Activated naive CD4-positive, alpha-beta T cell treated with anti-CD3 and anti-CD28 coated beads for 36 hours (primary cell): ENCODE data around the gene COL23A1. TPM values are rescaled to one million over a fixed set of nuclear protein-coding genes. Genes with fewer than 3 reads are reported as not detected.

Source experiments
- CTCF ChIA-PET: fragments of 350-600 bp; sonication (Branson Sonifier 250); formaldehyde crosslinking; loops from one replicate; lab custom pipeline; 2021; ENCODE audit warnings: antibody characterized with exemption; lab: Charles Lee
- DNase-seq: peaks from one replicate; pipeline ENCODE4 v3.0.0-alpha.2; 2020
- H3K27ac Mint-ChIP-seq: one replicate; pipeline ENCODE4 v1.8.0; 2021; ENCODE audit warnings: mild to moderate bottlenecking, mixed read lengths
- H3K27me3 Mint-ChIP-seq: one replicate; pipeline ENCODE4 v1.8.0; 2021; ENCODE audit warnings: low read depth, mixed read lengths
- H3K36me3 Mint-ChIP-seq: one replicate; pipeline ENCODE4 v1.8.0; 2021; ENCODE audit warnings: low read depth, mixed read lengths
- H3K4me1 Mint-ChIP-seq: one replicate; pipeline ENCODE4 v1.8.0; 2021; ENCODE audit warnings: low read depth, mixed read lengths
- H3K4me3 Mint-ChIP-seq: one replicate; pipeline ENCODE4 v1.8.0; 2021; ENCODE audit warnings: mild to moderate bottlenecking, moderate library complexity, mixed read lengths
- H3K9me3 Mint-ChIP-seq: one replicate; pipeline ENCODE4 v1.8.0; 2021; ENCODE audit warnings: mixed read lengths
- intact Hi-C: fragments of 100-400 bp; cut with micrococcal nuclease; formaldehyde crosslinking; loops from one replicate; pipeline ENCODE4 v1.15.1; 2023
- total RNA-seq, 2 experiments: library from RNA; stranded (reverse); gene quantifications; one replicate each; pipeline ENCODE4 v1.2.3, GENCODE V29; 2021

COL23A1 gene
- total RNA-seq, 2 experiments from 2014 or later = 0.07 TPM; not detected in 1

GRCh38 chr5:178535299-178536175, 54.7 kb downstream of the COL23A1 start:
- no peaks in the 10 kb centered on the region for H3K27me3 Mint-ChIP-seq
- H3K36me3 Mint-ChIP-seq = no peaks in the 10 kb centered on the region
- DNase-seq = no peak
- H3K27ac Mint-ChIP-seq = no peak overlapping the region
- H3K4me1 Mint-ChIP-seq = no peaks in the 10 kb centered on the region
- intact Hi-C loops = no loop called here
- H3K4me3 Mint-ChIP-seq = no peak overlapping the region
- CTCF ChIA-PET = no interaction called here
- H3K9me3 Mint-ChIP-seq = no peaks in the 10 kb centered on the region

- H3K36me3 Mint-ChIP-seq = no peaks in the 10 kb centered on the region
- CTCF ChIA-PET = interaction anchor here (0.6 to 1.0 kb wide), 2 partner anchors 72 to 372 kb away, joined by 3 to 4 read pairs; no protein-coding TSS in a partner anchor
- H3K27me3 Mint-ChIP-seq = no peaks in the 10 kb centered on the region
- no peak for DNase-seq
- no peak overlapping the region for H3K4me3 Mint-ChIP-seq
- H3K4me1 Mint-ChIP-seq = no peaks in the 10 kb centered on the region
- H3K9me3 Mint-ChIP-seq = no peaks in the 10 kb centered on the region
- no peak overlapping the region for H3K27ac Mint-ChIP-seq
- intact Hi-C loops = no loop called here
Measured at GRCh38 chr5:178533136-178533535, 57.1 kb downstream of the COL23A1 start.

GRCh38 chr5:178532666-178533065, 57.5 kb downstream of the COL23A1 start:
- no peaks in the 10 kb centered on the region for H3K27me3 Mint-ChIP-seq
- intact Hi-C loops = no loop called here
- H3K4me1 Mint-ChIP-seq = no peaks in the 10 kb centered on the region
- no peaks in the 10 kb centered on the region for H3K9me3 Mint-ChIP-seq
- CTCF ChIA-PET = interaction anchor here (1.0 kb wide), 1 partner anchor 71 kb away, joined by 4 read pairs; no protein-coding TSS in a partner anchor
- no peak overlapping the region for H3K4me3 Mint-ChIP-seq
- DNase-seq = no peak
- H3K27ac Mint-ChIP-seq = no peak overlapping the region
- no peaks in the 10 kb centered on the region for H3K36me3 Mint-ChIP-seq

GRCh38 chr5:178532236-178532635, 58.0 kb downstream of the COL23A1 start:
- no peaks in the 10 kb centered on the region for H3K27me3 Mint-ChIP-seq
- H3K9me3 Mint-ChIP-seq = no peaks in the 10 kb centered on the region
- no peaks in the 10 kb centered on the region for H3K36me3 Mint-ChIP-seq
- no peak overlapping the region for H3K4me3 Mint-ChIP-seq
- no peaks in the 10 kb centered on the region for H3K4me1 Mint-ChIP-seq
- intact Hi-C loops = no loop called here
- CTCF ChIA-PET = no interaction called here
- H3K27ac Mint-ChIP-seq = no peak overlapping the region
- no peak for DNase-seq

GRCh38 chr5:178531786-178532185, 58.4 kb downstream of the COL23A1 start:
- H3K9me3 Mint-ChIP-seq = no peaks in the 10 kb centered on the region
- H3K27me3 Mint-ChIP-seq = no peaks in the 10 kb centered on the region
- H3K4me3 Mint-ChIP-seq = no peak overlapping the region
- no peaks in the 10 kb centered on the region for H3K36me3 Mint-ChIP-seq
- H3K27ac Mint-ChIP-seq = no peak overlapping the region
- intact Hi-C loops = no loop called here
- CTCF ChIA-PET = no interaction called here
- no peaks in the 10 kb centered on the region for H3K4me1 Mint-ChIP-seq
- DNase-seq = no peak

- H3K27me3 Mint-ChIP-seq = no peaks in the 10 kb centered on the region
- no peaks in the 10 kb centered on the region for H3K9me3 Mint-ChIP-seq
- no peaks in the 10 kb centered on the region for H3K36me3 Mint-ChIP-seq
- no peak for DNase-seq
- CTCF ChIA-PET = no interaction called here
- no peak overlapping the region for H3K27ac Mint-ChIP-seq
- intact Hi-C loops = no loop called here
- H3K4me1 Mint-ChIP-seq = no peaks in the 10 kb centered on the region
- no peak overlapping the region for H3K4me3 Mint-ChIP-seq
Measured at GRCh38 chr5:178530526-178530925, 59.7 kb downstream of the COL23A1 start.

GRCh38 chr5:178529080-178529479, 61.1 kb downstream of the COL23A1 start:
- H3K27ac Mint-ChIP-seq = no peak overlapping the region
- no peak for DNase-seq
- CTCF ChIA-PET = no interaction called here
- no peaks in the 10 kb centered on the region for H3K27me3 Mint-ChIP-seq
- H3K9me3 Mint-ChIP-seq = no peaks in the 10 kb centered on the region
- intact Hi-C loops = no loop called here
- H3K4me1 Mint-ChIP-seq = no peaks in the 10 kb centered on the region
- H3K36me3 Mint-ChIP-seq = no peaks in the 10 kb centered on the region
- no peak overlapping the region for H3K4me3 Mint-ChIP-seq

- H3K4me3 Mint-ChIP-seq = no peak overlapping the region
- no peaks in the 10 kb centered on the region for H3K9me3 Mint-ChIP-seq
- no peak overlapping the region for H3K27ac Mint-ChIP-seq
- H3K27me3 Mint-ChIP-seq = no peaks in the 10 kb centered on the region
- CTCF ChIA-PET = no interaction called here
- no peaks in the 10 kb centered on the region for H3K4me1 Mint-ChIP-seq
- intact Hi-C loops = no loop called here
- H3K36me3 Mint-ChIP-seq = no peaks in the 10 kb centered on the region
- DNase-seq = no peak
Measured at GRCh38 chr5:178527458-178528307, 62.5 kb downstream of the COL23A1 start.

GRCh38 chr5:178526773-178527457, 63.3 kb downstream of the COL23A1 start:
- H3K4me3 Mint-ChIP-seq = no peak overlapping the region
- no peaks in the 10 kb centered on the region for H3K9me3 Mint-ChIP-seq

GRCh38 chr5:178525906-178526732, 64.1 kb downstream of the COL23A1 start:
- CTCF ChIA-PET = interaction anchor here (0.6 kb wide), 1 partner anchor 75 kb away, joined by 4 read pairs; no protein-coding TSS in a partner anchor
- no peaks in the 10 kb centered on the region for H3K27me3 Mint-ChIP-seq
- no peak overlapping the region for H3K27ac Mint-ChIP-seq
- no peaks in the 10 kb centered on the region for H3K36me3 Mint-ChIP-seq
- intact Hi-C loops = no loop called here
- no peaks in the 10 kb centered on the region for H3K9me3 Mint-ChIP-seq
- H3K4me3 Mint-ChIP-seq = no peak overlapping the region
- no peak for DNase-seq
- no peaks in the 10 kb centered on the region for H3K4me1 Mint-ChIP-seq

More at GRCh38 chr5:178526773-178527457, 63.3 kb downstream of the COL23A1 start:
- intact Hi-C loops = no loop called here
- CTCF ChIA-PET = interaction anchor here (0.6 kb wide), 1 partner anchor 76 kb away, joined by 4 read pairs; no protein-coding TSS in a partner anchor
- H3K27ac Mint-ChIP-seq = no peak overlapping the region
- no peaks in the 10 kb centered on the region for H3K27me3 Mint-ChIP-seq
- no peak for DNase-seq
- H3K36me3 Mint-ChIP-seq = no peaks in the 10 kb centered on the region
- H3K4me1 Mint-ChIP-seq = no peaks in the 10 kb centered on the region

GRCh38 chr5:178524093-178524882, 65.9 kb downstream of the COL23A1 start:
- H3K27ac Mint-ChIP-seq = no peak overlapping the region
- no peak for DNase-seq
- H3K4me3 Mint-ChIP-seq = no peak overlapping the region
- CTCF ChIA-PET = interaction anchor here (0.6 kb wide), 1 partner anchor 1863 kb away, joined by 4 read pairs; no protein-coding TSS in a partner anchor
- no peaks in the 10 kb centered on the region for H3K4me1 Mint-ChIP-seq
- H3K36me3 Mint-ChIP-seq = no peaks in the 10 kb centered on the region
- H3K9me3 Mint-ChIP-seq = no peaks in the 10 kb centered on the region
- intact Hi-C loops = no loop called here
- H3K27me3 Mint-ChIP-seq = no peaks in the 10 kb centered on the region
